Measurements from ENCODE around the gene DSP.

DNA sequence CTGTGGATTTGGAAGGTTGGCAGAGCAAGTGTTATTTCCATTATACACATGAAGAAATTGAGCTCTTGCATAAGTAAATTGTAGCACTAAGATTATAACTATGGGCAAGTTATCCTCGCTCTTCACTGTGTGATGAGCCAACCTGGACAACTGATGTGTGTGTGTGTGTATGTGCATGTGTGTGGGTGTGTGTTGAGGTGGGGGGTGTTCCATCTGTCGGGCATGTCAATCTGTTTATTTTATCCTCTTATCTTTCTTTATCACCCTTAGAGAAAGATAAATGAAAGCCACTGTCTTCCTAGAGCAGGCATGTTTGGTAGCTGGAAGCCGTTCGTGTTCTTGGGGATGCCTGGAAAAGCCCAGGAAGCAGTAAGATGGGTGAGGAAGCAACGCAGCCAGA, 3.0 kb upstream of the DSP start:
- TF ChIP-seq, protein P1, sequence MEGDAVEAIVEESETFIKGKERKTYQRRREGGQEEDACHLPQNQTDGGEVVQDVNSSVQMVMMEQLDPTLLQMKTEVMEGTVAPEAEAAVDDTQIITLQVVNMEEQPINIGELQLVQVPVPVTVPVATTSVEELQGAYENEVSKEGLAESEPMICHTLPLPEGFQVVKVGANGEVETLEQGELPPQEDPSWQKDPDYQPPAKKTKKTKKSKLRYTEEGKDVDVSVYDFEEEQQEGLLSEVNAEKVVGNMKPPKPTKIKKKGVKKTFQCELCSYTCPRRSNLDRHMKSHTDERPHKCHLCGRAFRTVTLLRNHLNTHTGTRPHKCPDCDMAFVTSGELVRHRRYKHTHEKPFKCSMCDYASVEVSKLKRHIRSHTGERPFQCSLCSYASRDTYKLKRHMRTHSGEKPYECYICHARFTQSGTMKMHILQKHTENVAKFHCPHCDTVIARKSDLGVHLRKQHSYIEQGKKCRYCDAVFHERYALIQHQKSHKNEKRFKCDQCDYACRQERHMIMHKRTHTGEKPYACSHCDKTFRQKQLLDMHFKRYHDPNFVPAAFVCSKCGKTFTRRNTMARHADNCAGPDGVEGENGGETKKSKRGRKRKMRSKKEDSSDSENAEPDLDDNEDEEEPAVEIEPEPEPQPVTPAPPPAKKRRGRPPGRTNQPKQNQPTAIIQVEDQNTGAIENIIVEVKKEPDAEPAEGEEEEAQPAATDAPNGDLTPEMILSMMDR (IDR thresholded peaks at IDR 0.05; ENCODE audit: poor library complexity, severe bottlenecking): no peak
- TF ChIP-seq, protein P2, sequence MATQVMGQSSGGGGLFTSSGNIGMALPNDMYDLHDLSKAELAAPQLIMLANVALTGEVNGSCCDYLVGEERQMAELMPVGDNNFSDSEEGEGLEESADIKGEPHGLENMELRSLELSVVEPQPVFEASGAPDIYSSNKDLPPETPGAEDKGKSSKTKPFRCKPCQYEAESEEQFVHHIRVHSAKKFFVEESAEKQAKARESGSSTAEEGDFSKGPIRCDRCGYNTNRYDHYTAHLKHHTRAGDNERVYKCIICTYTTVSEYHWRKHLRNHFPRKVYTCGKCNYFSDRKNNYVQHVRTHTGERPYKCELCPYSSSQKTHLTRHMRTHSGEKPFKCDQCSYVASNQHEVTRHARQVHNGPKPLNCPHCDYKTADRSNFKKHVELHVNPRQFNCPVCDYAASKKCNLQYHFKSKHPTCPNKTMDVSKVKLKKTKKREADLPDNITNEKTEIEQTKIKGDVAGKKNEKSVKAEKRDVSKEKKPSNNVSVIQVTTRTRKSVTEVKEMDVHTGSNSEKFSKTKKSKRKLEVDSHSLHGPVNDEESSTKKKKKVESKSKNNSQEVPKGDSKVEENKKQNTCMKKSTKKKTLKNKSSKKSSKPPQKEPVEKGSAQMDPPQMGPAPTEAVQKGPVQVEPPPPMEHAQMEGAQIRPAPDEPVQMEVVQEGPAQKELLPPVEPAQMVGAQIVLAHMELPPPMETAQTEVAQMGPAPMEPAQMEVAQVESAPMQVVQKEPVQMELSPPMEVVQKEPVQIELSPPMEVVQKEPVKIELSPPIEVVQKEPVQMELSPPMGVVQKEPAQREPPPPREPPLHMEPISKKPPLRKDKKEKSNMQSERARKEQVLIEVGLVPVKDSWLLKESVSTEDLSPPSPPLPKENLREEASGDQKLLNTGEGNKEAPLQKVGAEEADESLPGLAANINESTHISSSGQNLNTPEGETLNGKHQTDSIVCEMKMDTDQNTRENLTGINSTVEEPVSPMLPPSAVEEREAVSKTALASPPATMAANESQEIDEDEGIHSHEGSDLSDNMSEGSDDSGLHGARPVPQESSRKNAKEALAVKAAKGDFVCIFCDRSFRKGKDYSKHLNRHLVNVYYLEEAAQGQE (IDR thresholded peaks at IDR 0.05; ENCODE audit: borderline replicate concordance): no peak
- TF ChIP-seq EP300 (conservative IDR thresholded peaks at IDR 0.05; ENCODE audit: poor library complexity, severe bottlenecking) (no peak), POLR2AphosphoS5 (IDR thresholded peaks at IDR 0.05) (no peak)

All from neural cell (in vitro differentiated cells).